RWPE2 (cell line): ENCODE data around the gene LAMA3.

ENCODE experiments used
- ATAC-seq: fragments of 200-7000 bp; cut with Tn5 transposase; 3 replicates; pipeline ENCODE4 v1.9.1; 2021; ENCODE audit warnings: low read depth
- DNase-seq: peaks from one replicate; pipeline ENCODE4 v3.0.0-alpha.2; 2020; ENCODE audit warnings: low spot score
- H3K27ac ChIP-seq: fragments of 450-650 bp; 2 replicates; pipeline ENCODE4 v1.5.1; 2017; ENCODE audit warnings: mild to moderate bottlenecking; ENCODE audit not compliant: poor library complexity, severe bottlenecking
- H3K27me3 ChIP-seq: fragments of 250-450 bp; sonication (Bioruptor Pico); 2 replicates; pipeline ENCODE4 v1.5.1; 2021; ENCODE audit warnings: mild to moderate bottlenecking, moderate library complexity; ENCODE audit not compliant: insufficient read depth, poor library complexity, severe bottlenecking
- H3K36me3 ChIP-seq: fragments of 250-450 bp; sonication (Bioruptor Pico); 2 replicates; pipeline ENCODE4 v1.5.1; 2020; ENCODE audit warnings: low read depth, mild to moderate bottlenecking, moderate library complexity
- H3K4me1 ChIP-seq: fragments of 250-450 bp; sonication (Bioruptor Pico); 2 replicates; pipeline ENCODE4 v1.5.1; 2021; ENCODE audit warnings: mild to moderate bottlenecking, moderate library complexity; ENCODE audit not compliant: insufficient read depth, poor library complexity, severe bottlenecking
- H3K4me3 ChIP-seq: fragments of 250-450 bp; sonication (Bioruptor Pico); 2 replicates; pipeline ENCODE4 v1.5.1; 2021; ENCODE audit warnings: mild to moderate bottlenecking, moderate library complexity; ENCODE audit not compliant: severe bottlenecking
- H3K9me3 ChIP-seq: fragments of 250-450 bp; sonication (Bioruptor Pico); 2 replicates; pipeline ENCODE4 v1.5.1; 2021; ENCODE audit warnings: mild to moderate bottlenecking, moderate library complexity; ENCODE audit not compliant: severe bottlenecking
- TF ChIP-seq, protein P1 (sequence below): fragments of 450-650 bp; IDR thresholded peaks from one replicate; pipeline ENCODE4 v1.5.1; 2017; ENCODE audit warnings: mild to moderate bottlenecking, moderate library complexity; ENCODE audit not compliant: poor library complexity, severe bottlenecking

LAMA3 gene

GRCh38 chr18:23825496-23825895, 136.2 kb downstream of the LAMA3 start:
- TF ChIP-seq, protein P1, sequence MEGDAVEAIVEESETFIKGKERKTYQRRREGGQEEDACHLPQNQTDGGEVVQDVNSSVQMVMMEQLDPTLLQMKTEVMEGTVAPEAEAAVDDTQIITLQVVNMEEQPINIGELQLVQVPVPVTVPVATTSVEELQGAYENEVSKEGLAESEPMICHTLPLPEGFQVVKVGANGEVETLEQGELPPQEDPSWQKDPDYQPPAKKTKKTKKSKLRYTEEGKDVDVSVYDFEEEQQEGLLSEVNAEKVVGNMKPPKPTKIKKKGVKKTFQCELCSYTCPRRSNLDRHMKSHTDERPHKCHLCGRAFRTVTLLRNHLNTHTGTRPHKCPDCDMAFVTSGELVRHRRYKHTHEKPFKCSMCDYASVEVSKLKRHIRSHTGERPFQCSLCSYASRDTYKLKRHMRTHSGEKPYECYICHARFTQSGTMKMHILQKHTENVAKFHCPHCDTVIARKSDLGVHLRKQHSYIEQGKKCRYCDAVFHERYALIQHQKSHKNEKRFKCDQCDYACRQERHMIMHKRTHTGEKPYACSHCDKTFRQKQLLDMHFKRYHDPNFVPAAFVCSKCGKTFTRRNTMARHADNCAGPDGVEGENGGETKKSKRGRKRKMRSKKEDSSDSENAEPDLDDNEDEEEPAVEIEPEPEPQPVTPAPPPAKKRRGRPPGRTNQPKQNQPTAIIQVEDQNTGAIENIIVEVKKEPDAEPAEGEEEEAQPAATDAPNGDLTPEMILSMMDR: no peak
- DNase-seq: no peak
- no peaks in the 10 kb centered on the region for H3K9me3 ChIP-seq
- peaks cover 47% of the 10 kb centered on the region for H3K4me1 ChIP-seq
- H3K27me3 ChIP-seq: no peaks in the 10 kb centered on the region
- H3K4me3 ChIP-seq: no peak overlapping the region
- H3K27ac ChIP-seq: peak overlapping the region; percentile 94
- no peak for ATAC-seq
- peaks cover 19% of the 10 kb centered on the region for H3K36me3 ChIP-seq

- no peak for DNase-seq
- H3K36me3 ChIP-seq: peaks cover 19% of the 10 kb centered on the region
- no peak overlapping the region for H3K4me3 ChIP-seq
- peak overlapping the region; percentile 94 for H3K27ac ChIP-seq
- TF ChIP-seq, protein P1: no peak
- peak; percentile 13 for ATAC-seq
- H3K9me3 ChIP-seq: no peaks in the 10 kb centered on the region
- H3K27me3 ChIP-seq: no peaks in the 10 kb centered on the region
- peaks cover 47% of the 10 kb centered on the region for H3K4me1 ChIP-seq
Observed at GRCh38 chr18:23825978-23826405, 136.7 kb downstream of the LAMA3 start.

GRCh38 chr18:23826850-23827620, 137.8 kb downstream of the LAMA3 start:
- Histone ChIP-seq H3K4me3 (no peak overlapping the region), H3K9me3 (no peaks in the 10 kb centered on the region), H3K36me3 (peaks cover 19% of the 10 kb centered on the region), H3K27ac (peak overlapping the region; percentile 94), H3K4me1 (peaks cover 47% of the 10 kb centered on the region), H3K27me3 (no peaks in the 10 kb centered on the region)
- no peak for DNase-seq
- ATAC-seq: no peak
- TF ChIP-seq, protein P1: no peak

DNA sequence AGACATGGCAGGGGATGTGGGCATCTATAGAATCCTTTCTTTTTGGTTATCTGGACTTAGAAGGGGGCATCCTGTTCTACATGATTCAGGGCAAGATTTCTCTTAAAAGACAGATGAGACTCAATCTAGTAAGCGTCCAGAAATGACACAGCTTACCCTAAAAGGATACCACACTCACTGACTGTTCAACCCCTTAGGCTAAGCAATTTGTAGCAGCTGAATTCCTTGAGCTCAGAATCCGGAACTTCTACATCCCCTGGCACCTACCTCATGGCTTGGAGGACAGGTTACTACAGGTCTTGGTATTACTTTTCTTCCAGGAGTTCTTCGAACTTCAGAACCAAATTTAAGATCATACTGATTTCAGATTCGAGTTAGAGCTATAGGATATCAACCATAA, 138.4 kb downstream of the LAMA3 start:
- Histone ChIP-seq H3K27ac (peak overlapping the region; percentile 94), H3K9me3 (no peaks in the 10 kb centered on the region), H3K4me3 (no peak overlapping the region), H3K4me1 (peaks cover 47% of the 10 kb centered on the region), H3K36me3 (peaks cover 19% of the 10 kb centered on the region), H3K27me3 (no peaks in the 10 kb centered on the region)
- TF ChIP-seq, protein P1: no peak
- DNase-seq: no peak
- ATAC-seq: peak; percentile 84

- no peak for DNase-seq
- TF ChIP-seq, protein P1: no peak
- H3K36me3 ChIP-seq: peaks cover 15% of the 10 kb centered on the region
- H3K4me3 ChIP-seq: no peak overlapping the region
- H3K4me1 ChIP-seq: peaks cover 47% of the 10 kb centered on the region
- peak overlapping the region; percentile 94 for H3K27ac ChIP-seq
- H3K9me3 ChIP-seq: no peaks in the 10 kb centered on the region
- no peaks in the 10 kb centered on the region for H3K27me3 ChIP-seq
- peak; percentile 80 for ATAC-seq
Observed at GRCh38 chr18:23828426-23828825, 139.2 kb downstream of the LAMA3 start.
